Mesendoderm (in vitro differentiated cells): Measurements from ENCODE around the gene SOX12.

Experiments
- DNase-seq: peaks from one replicate; pipeline ENCODE4 v3.0.0; 2013
- H2AK5ac ChIP-seq: 2 replicates; pipeline ENCODE4 v1.6.1; 2013; ENCODE audit warnings: low read length, inconsistent platforms
- H2BK120ac ChIP-seq: 2 replicates; pipeline ENCODE4 v1.6.1; 2013; ENCODE audit warnings: low read depth, mild to moderate bottlenecking, low read length, moderate library complexity, mixed read lengths
- H2BK15ac ChIP-seq: replicated peaks from 2 replicates; pipeline ENCODE4 v1.6.1; 2013; ENCODE audit warnings: low read depth, mild to moderate bottlenecking, moderate library complexity
- H2BK5ac ChIP-seq: 2 replicates; pipeline ENCODE4 v1.6.1; 2013; ENCODE audit warnings: low read length, inconsistent platforms
- H3K18ac ChIP-seq: 2 replicates; pipeline ENCODE4 v1.6.1; 2013; ENCODE audit warnings: mild to moderate bottlenecking, low read length, mixed read lengths
- H3K23ac ChIP-seq: one replicate; pipeline ENCODE4 v1.6.1; 2013; ENCODE audit warnings: low read length
- H3K27ac ChIP-seq: 2 replicates; pipeline ENCODE4 v1.5.1; 2013; ENCODE audit warnings: low read depth, mild to moderate bottlenecking, inconsistent platforms, low read length, moderate library complexity
- H3K27me3 ChIP-seq: 2 replicates; pipeline ENCODE4 v1.6.1; 2013; ENCODE audit warnings: low read length, control low read depth, mild to moderate bottlenecking, inconsistent platforms; ENCODE audit not compliant: insufficient read depth, poor library complexity
- H3K36me3 ChIP-seq: 2 replicates; pipeline ENCODE4 v1.6.1; 2013; ENCODE audit warnings: low read length, inconsistent platforms; ENCODE audit not compliant: control insufficient read depth, insufficient read depth
- H3K4ac ChIP-seq: one replicate; pipeline ENCODE4 v1.6.1; 2013; ENCODE audit warnings: low read depth, mild to moderate bottlenecking, low read length, moderate library complexity
- H3K4me1 ChIP-seq: 2 replicates; pipeline ENCODE4 v1.6.1; 2013; ENCODE audit warnings: low read depth, low read length, inconsistent platforms; ENCODE audit not compliant: control insufficient read depth
- H3K4me2 ChIP-seq: 2 replicates; pipeline ENCODE4 v1.6.1; 2013; ENCODE audit warnings: low read length
- H3K4me3 ChIP-seq: 2 replicates; pipeline ENCODE4 v1.5.1; 2013; ENCODE audit warnings: mild to moderate bottlenecking, low read length
- H3K56ac ChIP-seq: one replicate; pipeline ENCODE4 v1.6.1; 2013; ENCODE audit warnings: low read length
- H3K79me1 ChIP-seq: 2 replicates; pipeline ENCODE4 v1.6.1; 2013; ENCODE audit warnings: low read length, inconsistent platforms
- H3K79me2 ChIP-seq: 2 replicates; pipeline ENCODE4 v1.6.1; 2013; ENCODE audit warnings: mild to moderate bottlenecking, low read length; ENCODE audit not compliant: control insufficient read depth, insufficient read depth
- H3K9ac ChIP-seq: 2 replicates; pipeline ENCODE4 v1.6.1; 2013; ENCODE audit warnings: low read length, inconsistent platforms
- H4K5ac ChIP-seq: one replicate; pipeline ENCODE4 v1.6.1; 2013; ENCODE audit warnings: low read length
- H4K8ac ChIP-seq: one replicate; pipeline ENCODE4 v1.6.1; 2013; ENCODE audit warnings: low read depth, mild to moderate bottlenecking, control low read depth, low read length, moderate library complexity
- WGBS: extraction: QIAGEN DNeasy Blood & Tissue Kit; methylation state at CpG from one replicate; pipeline ENCODE4 v1.1.7; 2013; ENCODE audit warnings: low lambda C conversion rate, missing lambda C conversion rate; ENCODE audit not compliant: insufficient coverage; ENCODE audit errors: extremely low coverage; 5-methylcytosine and 5-hydroxymethylcytosine counted together

The SOX12 gene

DNA sequence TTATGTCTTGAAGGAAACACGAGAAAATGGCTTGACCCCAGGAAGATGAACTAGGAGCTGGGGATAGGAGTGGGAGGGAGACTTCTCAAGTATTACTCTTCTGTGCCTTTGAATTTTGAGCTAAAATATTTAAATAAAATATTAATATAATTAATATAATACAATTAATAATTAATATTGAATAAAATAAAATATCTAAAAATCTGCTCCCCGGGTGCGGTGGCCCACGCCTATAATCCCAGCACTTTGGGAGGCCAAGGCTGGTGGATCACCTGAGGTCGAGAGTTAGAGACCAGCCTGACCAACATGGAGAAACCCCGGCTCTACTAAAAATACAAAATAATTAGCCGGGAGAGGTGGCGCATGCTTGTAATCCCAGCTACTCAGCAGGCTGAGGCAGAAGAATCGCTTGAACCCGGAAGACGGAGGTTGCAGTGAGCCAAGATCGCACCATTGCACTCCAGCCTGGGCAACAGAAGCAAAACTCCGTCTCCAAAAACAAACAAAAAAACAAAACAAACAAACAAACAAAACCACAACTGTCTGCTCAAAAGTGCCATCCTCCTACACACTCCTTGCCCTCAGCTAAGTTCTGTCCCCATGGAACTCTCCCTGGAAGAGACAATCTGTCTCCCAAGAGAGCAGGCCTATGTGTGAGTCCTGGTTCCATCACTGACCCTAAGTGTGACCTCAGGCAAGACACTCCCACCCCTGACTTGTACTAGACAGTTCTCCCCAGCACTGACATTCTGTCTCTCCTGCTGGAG is 41.5 kb downstream of the SOX12 start:
- no peaks in the 10 kb centered on the region for H3K36me3 ChIP-seq
- H3K56ac ChIP-seq, result no peak overlapping the region
- H3K4me3 ChIP-seq, result no peak overlapping the region
- no peak overlapping the region for H3K4me2 ChIP-seq
- H3K18ac ChIP-seq, result no peak overlapping the region
- no peak overlapping the region for H4K8ac ChIP-seq
- no peak for DNase-seq
- no peak overlapping the region for H3K9ac ChIP-seq
- H2AK5ac ChIP-seq, result no peak overlapping the region
- no peaks in the 10 kb centered on the region for H3K4me1 ChIP-seq
- no peak overlapping the region for H3K23ac ChIP-seq
- no peak overlapping the region for H4K5ac ChIP-seq
- no CpG with 5 or more reads among the region's 13 CpGs for WGBS
- no peak overlapping the region for H2BK5ac ChIP-seq
- no peaks in the 10 kb centered on the region for H3K27me3 ChIP-seq
- H2BK15ac ChIP-seq, result no peak overlapping the region
- H3K4ac ChIP-seq, result no peak overlapping the region
- H3K79me2 ChIP-seq, result no peaks in the 10 kb centered on the region
- H3K79me1 ChIP-seq, result no peaks in the 10 kb centered on the region
- no peak overlapping the region for H2BK120ac ChIP-seq
- H3K27ac ChIP-seq, result no peak overlapping the region

DNA sequence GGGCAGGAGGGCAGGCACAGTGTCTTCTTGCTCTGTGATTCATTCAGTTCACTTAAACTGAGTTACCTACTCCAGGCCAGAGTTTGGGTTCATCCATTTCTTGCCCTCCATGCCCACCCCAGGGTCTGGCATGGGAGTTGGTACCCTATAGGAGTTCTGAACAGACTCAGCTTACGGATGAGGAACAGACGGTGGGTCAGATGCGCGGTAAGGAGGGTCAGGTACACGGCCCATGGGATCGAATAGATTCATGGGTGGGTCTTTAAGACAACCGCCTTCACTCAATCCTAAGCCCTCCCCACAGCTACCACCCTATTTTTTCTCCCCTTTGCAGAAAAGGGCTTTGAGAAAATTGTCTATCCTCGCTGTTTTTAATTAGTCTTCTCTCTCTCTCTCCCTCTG is 42.1 kb downstream of the SOX12 start:
- Histone ChIP-seq H3K79me1 (no peaks in the 10 kb centered on the region), H3K36me3 (no peaks in the 10 kb centered on the region), H3K56ac (no peak overlapping the region), H3K4me1 (no peaks in the 10 kb centered on the region), H3K27me3 (no peaks in the 10 kb centered on the region), H2BK120ac (no peak overlapping the region), H3K4ac (no peak overlapping the region), H3K4me3 (no peak overlapping the region), H2BK5ac (no peak overlapping the region), H4K5ac (no peak overlapping the region), H4K8ac (no peak overlapping the region), H3K4me2 (no peak overlapping the region), H3K18ac (no peak overlapping the region), H2AK5ac (no peak overlapping the region), H2BK15ac (no peak overlapping the region), H3K27ac (no peak overlapping the region), H3K79me2 (no peaks in the 10 kb centered on the region), H3K23ac (no peak overlapping the region), H3K9ac (no peak overlapping the region)
- WGBS, result no CpG with 5 or more reads among the region's 8 CpGs
- no peak for DNase-seq

GRCh38 chr20:368915-369314 is 43.6 kb downstream of the SOX12 start:
- Histone ChIP-seq H3K4me1 (no peaks in the 10 kb centered on the region), H3K79me1 (no peaks in the 10 kb centered on the region), H3K36me3 (no peaks in the 10 kb centered on the region), H3K4ac (no peak overlapping the region), H3K4me2 (no peak overlapping the region), H3K79me2 (no peaks in the 10 kb centered on the region), H2AK5ac (no peak overlapping the region), H3K9ac (no peak overlapping the region), H3K18ac (no peak overlapping the region), H4K8ac (no peak overlapping the region), H3K27me3 (no peaks in the 10 kb centered on the region), H3K4me3 (no peak overlapping the region), H2BK120ac (no peak overlapping the region), H2BK5ac (no peak overlapping the region), H2BK15ac (no peak overlapping the region), H3K56ac (no peak overlapping the region), H3K27ac (no peak overlapping the region), H4K5ac (no peak overlapping the region), H3K23ac (no peak overlapping the region)
- DNase-seq, result no peak
- WGBS, result no CpG with 5 or more reads among the region's 4 CpGs

GRCh38 chr20:370151-370600 is 44.8 kb downstream of the SOX12 start:
- Histone ChIP-seq H3K27ac (no peak overlapping the region), H3K4me1 (no peaks in the 10 kb centered on the region), H3K36me3 (no peaks in the 10 kb centered on the region)

DNA sequence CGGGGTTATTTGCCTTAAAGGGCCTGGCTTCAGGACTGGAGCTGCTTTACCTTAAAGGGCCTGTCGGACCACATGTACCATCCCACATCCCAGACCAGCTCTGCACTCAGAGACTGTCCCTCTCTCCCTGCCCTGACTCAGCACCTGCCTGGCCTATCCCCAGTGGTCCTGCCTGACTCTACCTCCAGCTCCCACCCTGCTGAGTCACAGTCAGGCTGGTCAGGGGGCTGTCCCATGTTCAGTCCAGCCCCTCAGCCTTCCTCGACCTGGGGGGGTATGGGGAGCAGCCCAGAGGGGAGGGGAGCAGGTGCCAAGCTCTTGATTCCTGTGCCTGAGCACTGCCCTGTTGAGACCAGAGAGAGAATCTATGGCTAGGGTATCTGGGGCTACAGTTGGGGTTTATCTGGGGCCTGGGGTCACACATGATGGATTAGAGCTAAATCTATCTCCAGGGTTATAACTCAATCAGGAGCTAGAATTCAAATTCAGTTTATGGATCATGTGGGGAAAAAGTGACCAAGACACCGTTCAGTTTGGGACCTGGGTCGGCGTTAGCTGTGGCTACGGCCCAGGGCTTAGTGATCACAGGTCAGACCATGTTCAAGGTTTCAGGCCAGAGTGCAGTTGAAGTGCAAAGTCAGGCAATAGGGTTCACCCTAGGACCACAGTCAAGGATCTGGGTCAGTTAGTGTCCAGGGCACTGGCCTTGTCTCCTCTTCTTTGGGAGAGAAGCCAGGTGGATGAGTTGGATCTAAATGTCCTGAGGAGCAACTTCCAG is 45.8 kb downstream of the SOX12 start:
- no peak for DNase-seq

More at GRCh38 chr20:370151-370600, 44.8 kb downstream of the SOX12 start:
- Histone ChIP-seq H4K5ac (no peak overlapping the region), H3K27me3 (no peaks in the 10 kb centered on the region), H3K4me3 (no peak overlapping the region), H2AK5ac (no peak overlapping the region), H2BK15ac (no peak overlapping the region), H3K4me2 (no peak overlapping the region), H3K18ac (no peak overlapping the region), H3K56ac (no peak overlapping the region), H2BK5ac (no peak overlapping the region), H3K9ac (no peak overlapping the region), H3K79me1 (no peaks in the 10 kb centered on the region), H3K23ac (no peak overlapping the region), H4K8ac (no peak overlapping the region), H3K79me2 (no peaks in the 10 kb centered on the region), H2BK120ac (no peak overlapping the region), H3K4ac (no peak overlapping the region)
- DNase-seq, result no peak
- no CpG with 5 or more reads among the region's 7 CpGs for WGBS

More for the DNA sequence above, 45.8 kb downstream of the SOX12 start:
- Histone ChIP-seq H3K79me1 (no peaks in the 10 kb centered on the region), H2BK120ac (no peak overlapping the region), H3K36me3 (no peaks in the 10 kb centered on the region), H2AK5ac (no peak overlapping the region), H3K79me2 (no peaks in the 10 kb centered on the region), H4K5ac (no peak overlapping the region), H2BK5ac (no peak overlapping the region), H3K23ac (no peak overlapping the region), H3K4ac (no peak overlapping the region), H2BK15ac (no peak overlapping the region), H3K4me2 (no peak overlapping the region), H3K4me3 (no peak overlapping the region), H3K56ac (no peak overlapping the region), H3K27me3 (no peaks in the 10 kb centered on the region), H3K4me1 (no peaks in the 10 kb centered on the region), H3K9ac (no peak overlapping the region), H4K8ac (no peak overlapping the region), H3K27ac (no peak overlapping the region), H3K18ac (no peak overlapping the region)
- no CpG with 5 or more reads among the region's 7 CpGs for WGBS
